ENCODE data around the gene DIP2C.
"Not testable (repeated sequence)": the region's sequence is repeated elsewhere in the genome, so short reads cannot be mapped to it uniquely, and the experiment has no call there.

Gene DIP2C

DNA sequence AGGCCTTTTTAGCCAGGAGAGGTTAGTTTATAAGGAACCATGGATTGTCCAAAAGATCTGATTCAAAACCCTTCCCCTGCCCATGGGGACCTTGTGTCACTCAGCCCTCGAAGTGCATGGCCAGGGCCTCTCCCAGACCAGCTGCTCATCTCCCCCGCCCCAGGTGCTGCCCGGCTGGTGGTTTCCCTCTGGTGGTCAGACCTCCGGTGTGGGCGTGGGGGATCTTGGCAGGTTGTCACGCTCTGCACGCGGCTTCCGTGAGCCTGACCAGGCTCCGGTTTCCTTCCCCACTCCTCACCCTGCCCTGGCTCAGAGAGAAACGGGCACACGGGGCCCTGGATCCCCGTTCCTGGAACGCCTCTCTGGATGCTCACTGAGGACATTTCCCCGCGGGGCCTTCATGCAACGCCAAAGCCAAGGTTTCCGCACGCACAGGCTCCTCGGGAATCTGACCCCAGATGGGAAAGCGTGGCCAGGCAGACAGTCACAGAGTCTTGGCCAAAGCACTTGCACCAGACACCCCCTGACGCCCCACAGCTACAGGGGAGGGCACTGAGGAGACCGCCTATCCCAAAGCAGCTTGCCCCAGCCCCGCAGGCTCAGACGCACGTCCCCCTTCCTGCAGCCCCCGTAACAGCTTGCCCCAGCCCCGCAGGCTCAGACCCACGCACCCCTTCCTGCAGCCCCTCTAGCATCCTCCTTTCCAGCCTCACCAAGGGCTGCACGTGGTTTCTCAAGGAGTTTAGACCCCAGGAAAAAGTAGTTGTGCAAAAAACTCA, 7.8 kb upstream of the DIP2C start:
- DNase-seq = no peak

DNA sequence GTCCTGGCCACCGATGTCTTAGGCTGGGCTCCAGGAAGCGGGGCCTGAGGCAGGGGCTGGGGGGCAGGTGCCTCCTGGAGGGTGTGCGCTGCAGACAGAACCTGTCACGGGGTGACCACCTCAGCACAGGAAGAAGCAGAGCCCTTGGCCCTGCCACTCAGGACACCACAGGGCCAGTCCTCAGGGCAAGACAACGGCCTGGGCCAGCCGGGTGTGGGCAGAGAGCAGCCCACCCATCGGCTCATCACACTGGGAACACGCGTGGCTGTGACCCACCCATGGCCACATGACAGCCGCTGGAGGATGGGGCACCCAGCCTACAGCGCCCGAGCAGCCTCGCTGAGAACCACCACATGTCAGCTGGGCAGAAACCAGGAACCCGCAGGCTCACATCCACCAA, 5.9 kb upstream of the DIP2C start:
- no peak for DNase-seq

DNA sequence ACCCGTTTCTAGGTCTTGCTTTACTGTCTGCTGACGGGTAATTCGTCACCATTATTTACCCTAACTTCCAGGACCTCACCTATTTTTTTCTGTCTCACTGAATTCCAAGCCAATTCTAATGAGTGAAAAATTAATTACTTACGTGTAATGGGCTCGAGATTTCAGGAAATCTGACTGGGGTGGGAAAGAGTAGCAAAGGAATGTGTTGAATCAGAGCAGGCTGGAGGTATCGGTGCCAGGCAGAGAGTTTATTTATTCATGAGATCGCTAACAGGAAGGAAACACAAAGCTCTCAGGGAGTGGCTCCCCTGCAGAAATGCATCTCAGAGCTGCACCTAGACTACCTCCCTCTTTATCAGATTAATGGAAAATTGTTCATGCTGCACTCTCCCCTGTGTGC, 4.0 kb upstream of the DIP2C start:
- no peak for DNase-seq

DNA sequence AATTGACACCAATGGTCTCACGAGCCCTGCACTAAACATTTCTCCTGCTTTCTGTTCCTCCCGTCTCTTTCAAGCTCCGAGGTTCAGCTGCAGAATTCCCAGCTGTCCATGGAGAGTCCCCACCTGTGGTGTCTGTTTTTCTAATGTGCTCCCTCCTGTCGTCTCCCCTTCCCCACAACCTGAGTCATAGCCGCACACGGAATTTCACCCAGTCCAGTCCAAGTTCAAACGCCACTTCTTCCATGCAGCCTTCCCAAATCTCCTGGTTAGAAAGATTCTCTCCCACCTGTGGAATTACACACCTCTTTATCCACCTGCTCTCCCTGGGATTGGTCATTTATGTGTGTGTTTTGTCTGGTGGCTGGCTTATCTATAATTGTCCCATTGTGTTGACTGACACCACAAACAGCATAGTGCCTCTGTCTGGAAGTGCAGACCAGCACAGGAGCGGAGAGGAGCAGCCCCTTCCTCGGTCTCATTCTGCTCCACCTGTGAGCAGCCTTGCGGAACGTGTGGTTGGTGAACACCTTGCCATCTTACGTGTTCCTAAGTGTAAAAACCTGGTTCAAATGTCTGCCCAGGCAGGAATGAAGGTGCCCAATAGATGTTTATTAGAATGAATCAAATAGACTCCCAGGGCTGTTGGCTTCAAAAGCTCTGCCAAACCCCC, 3.3 kb upstream of the DIP2C start:
- DNase-seq = no peak

DNA sequence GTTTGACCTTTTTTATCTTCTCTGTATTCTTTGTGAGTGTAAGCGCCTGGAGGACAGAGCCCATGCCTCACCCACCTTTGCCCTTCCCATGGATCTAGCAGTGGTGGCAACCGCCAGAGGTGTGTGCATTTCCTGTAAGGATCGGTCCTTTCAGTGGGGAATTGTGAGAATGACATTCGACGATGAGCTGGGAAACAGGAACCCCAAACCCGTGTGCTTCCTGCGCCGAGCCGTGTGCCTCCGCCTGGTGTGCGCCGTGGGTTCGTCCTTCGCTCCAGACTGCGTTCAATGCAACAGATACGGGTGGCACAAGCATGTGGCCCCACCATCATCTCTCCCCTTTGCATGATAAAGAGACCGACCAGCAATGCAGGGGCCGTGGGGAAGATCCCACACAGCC, 1.7 kb upstream of the DIP2C start:
- no peak for DNase-seq

DNA sequence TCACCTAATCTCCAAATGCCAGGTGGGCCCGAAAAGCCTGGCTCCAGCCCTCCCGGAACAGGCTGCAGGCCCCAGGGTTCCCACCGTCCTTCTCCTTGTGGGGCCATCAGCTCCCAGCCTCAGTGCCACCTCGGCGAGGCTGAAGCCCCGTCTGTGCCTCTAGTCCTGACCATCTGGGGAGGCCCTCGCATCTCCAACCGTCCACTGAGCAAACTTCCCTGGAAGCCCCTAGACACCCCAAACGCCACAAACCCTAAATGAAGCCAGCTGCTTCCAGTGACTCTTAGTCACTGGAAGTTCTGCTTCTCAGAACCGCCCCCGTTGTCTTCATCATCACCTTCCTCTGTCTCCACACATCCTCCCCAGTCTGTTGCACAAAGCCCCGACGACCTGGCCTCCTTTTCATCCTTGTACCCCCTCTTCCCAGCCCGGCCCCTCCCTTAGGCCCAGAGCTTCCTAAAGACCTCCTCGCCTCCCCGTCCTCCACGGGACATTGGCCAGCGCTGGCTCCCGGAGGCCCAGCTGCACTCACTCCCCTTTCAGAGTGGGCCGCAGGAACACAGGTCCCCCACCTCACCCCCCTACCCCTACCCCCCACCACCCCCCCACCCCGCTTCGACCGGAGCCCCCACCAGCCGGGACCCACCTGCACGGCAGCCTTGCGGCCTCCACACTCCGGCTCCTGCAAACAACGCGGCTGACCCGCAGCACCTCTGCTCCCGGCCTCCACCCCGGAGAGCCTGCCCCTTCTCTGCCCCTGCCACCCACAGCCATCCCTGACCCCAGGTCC, 1.1 kb upstream of the DIP2C start:
- DNase-seq = no peak

DNA sequence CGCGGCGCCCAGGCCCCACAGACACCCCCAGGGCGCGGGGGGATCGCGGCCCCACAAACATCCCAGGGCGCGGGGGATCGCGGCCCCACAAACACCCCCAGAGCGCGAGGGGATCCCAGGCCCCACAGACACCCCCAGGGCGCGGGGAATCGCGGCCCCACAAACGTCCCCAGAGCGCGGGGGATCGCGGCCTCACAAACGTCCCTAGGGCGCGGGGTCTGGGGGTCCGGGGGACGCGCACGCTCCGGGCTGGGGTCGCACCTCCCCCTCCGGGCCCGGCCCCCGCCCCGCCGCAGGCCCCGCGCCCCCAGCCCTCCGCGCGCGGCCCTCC, 382 bp downstream of the DIP2C start:
- DNase-seq = no peak

DNA sequence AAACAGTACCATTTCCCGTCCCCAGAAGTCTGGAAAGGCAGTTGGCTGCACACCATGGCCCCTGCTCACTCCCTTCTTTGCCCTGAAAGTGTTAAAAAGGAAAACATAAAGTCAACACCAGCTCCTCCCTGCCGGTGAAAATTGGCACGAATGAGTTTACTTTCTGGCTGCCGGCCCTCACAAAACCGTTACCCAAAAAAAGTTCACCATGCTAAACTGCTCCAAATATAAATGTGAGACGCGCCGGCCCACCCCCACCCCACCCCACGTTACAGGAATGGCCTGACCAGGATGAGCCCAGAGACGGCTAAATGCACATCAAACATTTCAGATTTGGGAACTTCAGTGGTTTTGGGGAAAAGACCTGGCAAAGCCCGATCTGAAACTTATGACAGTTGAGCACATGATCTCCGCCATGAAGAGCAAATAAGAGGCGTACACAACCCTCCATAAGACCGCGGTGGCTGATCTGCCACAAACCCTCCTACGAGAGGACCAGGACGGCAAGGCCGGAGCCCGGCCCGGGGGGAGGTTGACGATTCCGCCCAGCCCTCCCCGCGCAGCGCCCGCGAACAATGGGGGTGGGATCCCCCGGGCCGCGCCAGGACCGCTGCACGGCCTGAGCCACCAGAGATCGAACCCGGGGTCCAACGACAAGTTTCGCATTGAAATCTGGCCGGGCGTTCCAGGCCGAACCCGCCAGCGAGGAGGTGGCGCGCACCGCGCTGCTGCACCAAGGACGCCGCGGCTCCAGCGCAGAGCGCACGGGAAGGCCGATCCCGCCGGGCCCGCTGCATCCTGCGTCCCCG, 952 bp downstream of the DIP2C start:
- no peak for DNase-seq

DNA sequence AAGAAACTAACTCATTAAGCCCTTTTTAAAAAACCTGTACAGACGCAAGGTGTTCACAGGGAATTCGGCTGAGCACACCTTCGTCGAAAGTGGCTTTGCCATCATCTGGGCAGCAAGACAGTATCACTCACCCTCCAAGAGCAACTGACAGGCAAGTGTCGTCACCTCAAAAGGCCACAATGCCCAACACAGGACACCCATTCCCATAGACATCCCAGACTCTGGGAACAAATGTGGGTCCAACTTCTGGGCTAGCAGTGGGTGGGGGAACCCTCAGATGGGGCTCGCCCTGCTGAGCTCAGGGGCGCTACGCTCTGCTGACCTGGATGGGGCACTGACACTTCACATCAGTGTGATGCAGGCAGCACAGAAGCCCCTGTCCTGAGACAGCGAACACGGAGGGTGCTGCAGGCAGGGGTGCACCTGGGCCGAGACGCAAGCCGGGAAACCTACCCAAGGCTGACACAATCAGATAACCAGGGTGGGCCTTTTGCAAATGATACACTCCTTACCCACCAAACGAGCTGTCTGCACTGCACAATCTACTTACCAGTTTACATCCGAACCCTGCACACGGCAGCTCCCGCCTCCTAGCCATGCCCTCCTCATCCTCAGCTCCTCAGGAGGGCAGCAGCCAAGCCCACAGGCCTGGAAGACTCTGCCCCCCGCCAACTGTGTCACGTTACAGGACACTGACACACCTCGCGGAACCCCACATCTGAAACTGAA, 1.7 kb downstream of the DIP2C start:
- no peak for DNase-seq

DNA sequence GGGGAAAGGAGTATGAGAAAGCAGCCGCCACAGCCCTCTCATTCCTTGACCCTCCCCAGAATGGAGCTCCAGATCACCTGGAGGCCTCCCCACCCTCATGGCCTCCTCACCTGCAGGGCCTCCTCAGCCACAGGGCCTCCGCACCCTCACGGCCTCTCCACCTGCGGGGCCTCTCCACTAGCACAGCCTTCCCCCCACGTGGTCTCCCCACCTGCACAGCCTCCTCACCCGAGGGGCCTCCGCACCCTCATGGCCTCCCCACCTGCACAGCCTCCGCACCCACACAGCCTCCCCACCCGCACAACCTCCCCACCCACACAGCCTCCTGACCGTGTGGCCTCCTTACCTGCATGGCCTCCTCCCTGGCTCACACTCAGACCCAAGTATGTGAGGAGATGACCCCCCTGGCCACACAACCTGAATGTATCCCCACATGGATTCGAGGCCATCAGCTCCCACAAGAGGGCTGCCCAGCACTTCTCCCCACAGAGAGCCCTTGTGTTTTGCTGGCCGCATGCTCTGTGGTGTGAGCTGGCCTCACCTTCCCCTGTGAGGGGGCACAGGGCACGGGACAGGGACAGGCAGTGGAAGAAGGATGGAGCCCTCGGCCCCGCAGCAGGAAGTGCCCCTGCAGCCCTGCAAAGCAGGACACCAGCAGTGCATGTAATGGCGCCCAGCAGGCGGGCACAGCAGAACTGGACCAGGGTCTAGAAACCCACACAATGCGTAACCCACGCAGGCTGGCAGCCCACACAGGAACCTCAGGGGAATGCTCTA, 3.1 kb downstream of the DIP2C start:
- DNase-seq = no peak

DNA sequence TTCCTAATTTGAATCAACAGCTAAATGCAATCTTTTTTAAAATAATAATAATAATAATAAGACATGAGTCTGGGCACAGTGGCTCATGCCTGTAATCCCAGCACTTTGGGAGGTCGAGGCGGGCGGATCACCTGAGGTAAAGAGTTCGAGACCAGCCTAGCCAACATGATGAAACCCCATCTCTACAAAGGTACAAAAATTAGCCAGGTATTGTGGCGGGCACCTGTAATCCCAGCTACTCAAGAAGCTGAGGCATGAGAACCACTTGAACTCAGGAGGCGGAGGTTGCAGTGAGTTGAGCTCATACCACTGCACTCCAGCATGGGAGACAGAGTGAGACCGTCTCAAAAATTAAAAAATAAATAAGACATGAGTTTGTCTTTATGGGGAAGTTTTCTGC, 3.9 kb downstream of the DIP2C start:
- no peak for DNase-seq

DNA sequence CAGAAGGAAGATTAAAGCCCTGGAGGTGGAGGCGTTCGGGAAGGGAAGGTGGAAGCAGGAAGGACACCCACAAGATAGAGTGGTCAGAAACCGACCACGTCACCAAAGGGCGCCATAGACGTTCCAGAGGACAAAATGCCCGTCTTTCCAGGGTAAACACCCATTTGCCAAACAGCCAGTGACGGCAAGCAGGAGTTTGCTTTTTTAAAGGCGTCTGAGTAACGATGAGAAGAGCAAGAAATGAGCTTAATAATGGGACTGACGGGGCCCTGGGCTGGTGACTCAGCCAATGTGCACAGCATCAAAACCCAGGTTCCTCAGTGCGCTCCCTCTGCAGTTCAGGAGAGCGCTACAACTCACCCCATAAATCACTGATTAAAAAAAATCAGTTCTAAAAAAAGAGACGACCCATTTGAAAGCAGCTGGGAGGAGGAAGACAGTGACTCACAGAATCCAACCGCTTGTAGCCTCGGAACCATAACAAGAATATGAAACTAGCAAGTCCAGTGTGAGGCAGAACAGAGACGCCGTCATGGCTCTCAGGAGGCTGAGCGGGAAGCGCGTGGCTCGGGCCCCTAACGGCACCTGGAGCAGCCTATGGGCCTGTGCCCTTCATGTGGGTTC, 5.9 kb downstream of the DIP2C start:
- DNase-seq = no peak

DNA sequence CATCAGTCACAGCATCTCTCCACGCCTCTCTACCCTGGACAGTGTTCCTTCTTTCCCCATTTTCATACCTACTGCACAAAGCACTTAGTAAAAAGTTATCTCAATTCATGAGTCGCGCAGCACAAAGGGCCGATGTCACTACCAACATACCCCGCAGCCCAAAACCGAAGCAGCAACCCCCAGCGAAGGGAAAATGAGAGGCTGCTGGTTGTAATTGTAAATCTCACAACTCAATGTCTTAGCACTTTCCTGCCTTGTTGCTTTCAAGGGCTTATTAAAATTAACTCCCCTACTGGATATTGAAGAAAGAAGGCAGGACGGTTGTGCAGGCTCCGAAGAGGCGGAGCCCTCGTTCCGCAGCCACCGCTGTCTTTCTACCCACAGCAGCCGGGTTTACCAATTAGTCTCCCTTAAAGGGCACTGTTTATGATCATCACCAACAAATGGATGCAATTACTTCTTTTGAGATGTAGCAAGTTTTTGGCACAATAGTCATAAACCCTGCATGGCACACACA, 6.5 kb downstream of the DIP2C start:
- no peak for DNase-seq

DNA sequence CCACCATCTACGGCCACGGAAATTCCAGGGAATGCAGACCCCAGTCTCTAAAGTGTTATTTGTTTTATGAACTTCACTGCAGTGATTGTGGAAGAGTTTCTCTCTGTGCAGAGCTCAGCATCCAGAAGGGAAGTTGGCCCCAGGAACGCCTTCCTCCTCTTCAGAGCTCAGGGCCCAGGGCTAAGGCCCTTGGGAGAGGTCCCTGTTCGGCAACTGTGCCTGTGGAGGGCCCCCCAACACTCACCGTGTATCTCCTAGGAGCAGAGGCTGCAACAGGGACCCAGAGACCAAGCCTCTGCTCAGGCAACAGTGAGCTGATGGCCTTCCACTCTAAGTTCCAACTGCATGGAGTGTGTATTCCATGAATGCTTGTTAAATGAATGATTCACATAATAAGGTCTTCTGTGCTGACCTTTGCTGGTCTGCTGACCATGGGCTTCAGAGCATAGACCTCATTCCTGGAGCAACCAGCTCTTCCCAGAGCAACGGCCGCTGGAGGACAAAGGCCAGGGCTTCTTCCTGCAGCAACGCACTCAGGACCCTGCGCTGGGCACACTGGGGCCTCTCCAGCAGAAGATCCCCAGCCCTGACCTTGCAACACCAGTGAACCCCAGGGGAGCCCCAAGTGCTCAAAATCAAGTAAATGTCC, 7.7 kb downstream of the DIP2C start:
- DNase-seq = no peak

DNA sequence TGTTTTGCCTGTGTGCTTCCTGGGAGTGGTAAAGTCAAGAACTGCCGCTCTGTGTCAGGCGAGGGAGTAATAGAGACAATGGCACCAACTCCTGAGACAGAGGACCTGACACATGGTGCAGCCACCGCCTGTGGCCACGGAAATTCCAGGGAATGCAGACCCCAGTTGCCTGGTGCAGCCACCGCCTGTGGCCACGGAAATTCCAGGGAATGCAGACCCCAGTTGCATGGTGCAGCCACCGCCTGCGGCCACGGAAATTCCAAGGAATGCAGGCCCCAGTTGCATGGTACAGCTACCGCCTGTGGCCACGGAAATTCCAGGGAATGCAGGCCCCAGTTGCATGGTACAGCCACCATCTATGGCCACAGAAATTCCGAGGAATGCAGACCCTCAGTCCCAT, 8.7 kb downstream of the DIP2C start:
- no peak for DNase-seq

DNA sequence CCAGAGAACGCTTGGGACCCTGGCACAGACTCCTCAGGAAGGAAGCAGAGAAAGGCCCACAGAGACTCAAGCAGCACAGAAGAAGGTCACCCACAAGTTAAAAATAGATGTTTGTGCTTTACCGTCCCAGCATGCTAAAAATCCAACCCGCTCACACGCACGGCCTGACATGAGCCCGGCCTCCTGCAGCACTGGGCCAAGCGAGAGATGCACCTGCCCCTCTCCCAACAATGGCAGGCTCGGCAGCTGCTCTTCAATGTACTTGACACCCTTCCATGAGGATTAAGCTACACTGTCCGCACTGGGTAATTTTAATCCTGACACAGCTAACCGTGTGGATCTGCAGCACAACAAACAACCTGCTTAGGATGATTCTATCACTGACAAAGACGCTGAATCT, 9.3 kb downstream of the DIP2C start:
- DNase-seq = no peak

DNA sequence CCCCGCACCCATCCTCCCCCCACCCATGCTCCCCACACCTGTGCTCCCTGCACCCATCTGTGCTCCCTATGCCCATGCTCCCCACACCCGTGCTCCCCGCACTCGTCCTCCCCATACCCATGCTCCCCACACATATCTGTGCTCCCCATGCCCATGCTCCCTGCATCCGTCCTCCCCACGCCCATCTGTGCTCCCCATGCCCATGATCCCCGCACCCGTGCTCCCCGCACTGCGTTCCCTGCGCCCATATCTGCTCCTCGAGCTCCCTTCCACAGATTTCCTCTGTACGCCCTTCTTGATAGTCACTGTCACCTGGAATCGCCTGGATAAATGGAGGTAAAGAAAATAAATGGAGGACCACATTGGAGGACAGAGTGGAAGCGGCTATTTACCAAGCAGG, 9.9 kb downstream of the DIP2C start:
- no peak for DNase-seq

DNA sequence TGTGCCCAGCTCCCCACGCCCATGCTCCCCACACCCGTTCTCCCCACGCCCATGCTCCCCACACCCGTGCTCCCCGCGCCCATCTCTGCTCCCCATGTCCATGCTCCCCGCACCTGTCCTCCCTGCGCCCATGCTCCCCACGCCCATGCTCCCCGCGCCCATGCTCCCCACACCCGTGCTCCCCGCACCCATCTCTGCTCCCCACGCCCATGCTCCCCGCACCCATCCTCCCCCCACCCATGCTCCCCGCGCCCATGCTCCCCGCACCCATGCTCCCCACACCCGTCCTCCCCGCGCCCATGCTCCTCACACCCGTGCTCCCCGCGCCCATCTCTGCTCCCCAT, 10.8 kb downstream of the DIP2C start:
- not testable (repeated sequence) for DNase-seq

DNA sequence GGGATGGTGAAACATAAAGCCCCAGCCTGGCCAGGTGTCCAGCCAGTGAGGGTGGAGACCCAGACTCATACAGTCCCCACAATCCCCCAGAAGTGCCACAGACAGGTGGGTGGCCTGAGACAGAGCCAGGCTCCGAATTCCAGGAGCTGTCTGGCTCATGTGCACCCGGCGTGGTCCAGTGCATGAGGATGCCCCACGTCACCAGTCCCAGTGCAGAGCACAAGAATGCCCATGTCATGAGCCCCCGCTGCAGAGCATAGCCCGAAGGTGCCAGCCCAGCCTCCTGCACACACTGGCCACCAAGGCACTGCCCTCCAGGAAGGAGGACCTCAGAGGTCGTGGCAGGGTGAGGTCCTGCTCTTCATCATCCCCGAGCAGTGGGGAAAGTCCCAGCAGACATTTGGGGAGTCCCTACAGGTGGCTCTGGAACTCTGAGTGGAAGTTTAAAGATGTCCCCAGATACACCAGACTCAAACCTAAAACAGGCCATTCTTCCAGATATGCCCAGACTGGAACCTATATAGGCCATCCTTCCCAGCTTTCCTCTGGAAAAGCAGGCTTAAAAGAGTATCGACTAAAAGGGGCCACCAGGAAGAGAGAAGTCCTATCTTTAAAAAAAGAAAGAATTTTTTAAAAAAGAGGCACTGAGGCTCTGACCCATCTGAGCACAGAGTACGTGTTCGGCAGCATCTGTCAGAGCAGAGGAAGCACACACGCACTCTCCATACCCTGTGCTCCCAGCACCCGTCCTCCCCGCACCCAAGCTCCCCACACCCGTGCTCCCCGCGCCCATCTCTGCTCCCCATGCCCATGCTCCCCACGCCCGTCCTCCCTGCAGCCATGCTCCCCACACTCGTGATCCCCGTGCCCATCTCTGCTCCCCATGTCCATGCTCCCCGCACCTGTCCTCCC, 11.5 kb downstream of the DIP2C start:
- DNase-seq = no peak

DNA sequence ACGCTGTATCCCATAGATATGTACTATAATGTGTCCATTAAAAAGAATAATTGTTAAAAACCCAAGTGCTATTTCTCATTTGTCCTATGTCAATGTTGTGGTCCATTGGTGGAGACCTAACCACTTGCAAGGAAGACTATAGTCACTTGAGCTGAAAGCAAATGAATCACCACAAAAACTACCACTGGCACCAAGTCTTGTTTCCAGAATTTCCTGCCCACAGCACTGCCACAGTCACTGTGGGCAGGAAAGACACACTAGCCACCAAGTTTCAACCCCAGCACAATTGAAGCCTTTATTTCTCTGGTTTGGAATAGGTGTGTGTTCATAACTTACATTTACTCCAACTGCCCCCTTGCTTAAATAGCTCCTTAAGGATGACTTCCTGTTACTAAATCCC, 12.4 kb downstream of the DIP2C start:
- DNase-seq = no peak

All from SW 1271 (cell line).